Natural killer cell treated with Interleukin-12 subunit alpha and Interleukin-12 subunit beta and Interleukin-15 and Interleukin-18, amount 100 ng/mL, for 72 hours (primary cell): ENCODE results near the gene MPP2. TPM values are rescaled to one million over a fixed set of nuclear protein-coding genes. Genes with fewer than 3 reads are reported as not detected.
"Not testable (repeated sequence)": the region's sequence is repeated elsewhere in the genome, so short reads cannot be mapped to it uniquely, and the experiment has no call there.

Experiments used
- ATAC-seq, 2 donors: fragments of 150-1000 bp; cut with Tn5 transposase in 1 of 2; sonication (Bioruptor Pico), chemical (Tn5 transposase) in 1 of 2; 2 replicates each; pipeline ENCODE4 v1.10.0; 2021
- DNase-seq: peaks from one replicate; pipeline ENCODE4 v3.0.0; 2022; ENCODE audit warnings: low spot score
- H3K27ac Mint-ChIP-seq, 2 donors: 1 replicate in 1 of 2; 2 replicates in 1 of 2; pipeline ENCODE4 v1.8.0; 2022; ENCODE audit warnings: mixed read lengths in 2 of 2, mild to moderate bottlenecking in 1 of 2, moderate library complexity in 1 of 2
- H3K27me3 Mint-ChIP-seq, 2 donors: 1 replicate in 1 of 2; 2 replicates in 1 of 2; pipeline ENCODE4 v1.8.0; 2022; ENCODE audit warnings: mixed read lengths in 2 of 2
- H3K36me3 Mint-ChIP-seq: one replicate; pipeline ENCODE4 v1.8.0; 2022; ENCODE audit warnings: mixed read lengths
- H3K4me1 Mint-ChIP-seq, 2 donors: 1 replicate in 1 of 2; 2 replicates in 1 of 2; pipeline ENCODE4 v1.8.0; 2022; ENCODE audit warnings: low read depth in 2 of 2, mixed read lengths in 2 of 2, mild to moderate bottlenecking in 1 of 2
- H3K4me3 Mint-ChIP-seq: one replicate; pipeline ENCODE4 v1.8.0; 2022; ENCODE audit warnings: mixed read lengths
- H3K9me3 Mint-ChIP-seq: 2 replicates; pipeline ENCODE4 v1.8.0; 2022; ENCODE audit warnings: mixed read lengths
- total RNA-seq, 2 donors: library from RNA; stranded (reverse); gene quantifications; one replicate each; pipeline ENCODE4 v1.2.3, GENCODE V29; 2022

MPP2 gene
- total RNA-seq, 2 donors from 2014 or later: 0.47 to 0.64 TPM

DNA sequence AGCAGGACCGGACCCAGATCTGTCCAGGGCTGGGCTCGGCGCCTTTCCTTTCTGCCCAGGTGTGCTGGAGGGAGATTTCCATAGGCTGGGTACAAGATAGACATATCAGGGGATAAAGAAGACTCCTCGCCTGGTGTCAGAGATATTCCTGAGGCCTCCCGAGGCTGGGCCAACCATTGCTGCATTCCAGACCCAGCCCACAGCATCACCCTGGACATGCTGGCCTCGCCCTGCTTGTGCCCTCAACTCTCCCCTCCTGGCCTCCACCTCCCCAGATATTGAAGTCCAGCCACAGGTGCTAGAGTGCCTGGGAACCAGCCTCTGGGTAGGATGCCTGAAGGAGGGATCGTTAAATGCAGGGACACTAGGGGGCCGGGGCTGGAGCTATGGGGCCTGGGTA lies 58.2 kb downstream of the MPP2 start:
- H3K36me3 Mint-ChIP-seq: no peaks in the 10 kb centered on the region
- no peak overlapping the region for H3K4me3 Mint-ChIP-seq
- ATAC-seq (no peak), DNase-seq (no peak)
- no peak overlapping the region for H3K27ac Mint-ChIP-seq
- no peaks in the 10 kb centered on the region for H3K4me1 Mint-ChIP-seq
- H3K9me3 Mint-ChIP-seq: no peaks in the 10 kb centered on the region
- peaks cover 8 to 25% of the 10 kb centered on the region in 2 donors for H3K27me3 Mint-ChIP-seq

DNA sequence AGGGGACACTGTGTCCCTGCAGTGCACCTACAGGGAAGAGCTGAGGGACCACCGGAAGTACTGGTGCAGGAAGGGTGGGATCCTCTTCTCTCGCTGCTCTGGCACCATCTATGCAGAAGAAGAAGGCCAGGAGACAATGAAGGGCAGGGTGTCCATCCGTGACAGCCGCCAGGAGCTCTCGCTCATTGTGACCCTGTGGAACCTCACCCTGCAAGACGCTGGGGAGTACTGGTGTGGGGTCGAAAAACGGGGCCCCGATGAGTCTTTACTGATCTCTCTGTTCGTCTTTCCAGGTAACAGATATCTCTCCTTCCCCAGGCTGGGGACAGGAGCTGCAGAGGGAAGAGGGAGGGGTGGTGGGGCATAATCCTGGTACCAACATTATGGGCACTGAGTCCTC lies 58.7 kb downstream of the MPP2 start:
- H3K4me1 Mint-ChIP-seq: no peaks in the 10 kb centered on the region
- no peak overlapping the region for H3K27ac Mint-ChIP-seq
- no peaks in the 10 kb centered on the region for H3K36me3 Mint-ChIP-seq
- peaks cover 8 to 25% of the 10 kb centered on the region in 2 donors for H3K27me3 Mint-ChIP-seq
- H3K9me3 Mint-ChIP-seq: no peaks in the 10 kb centered on the region
- DNase-seq (no peak), ATAC-seq (no peak)
- H3K4me3 Mint-ChIP-seq: no peak overlapping the region

DNA sequence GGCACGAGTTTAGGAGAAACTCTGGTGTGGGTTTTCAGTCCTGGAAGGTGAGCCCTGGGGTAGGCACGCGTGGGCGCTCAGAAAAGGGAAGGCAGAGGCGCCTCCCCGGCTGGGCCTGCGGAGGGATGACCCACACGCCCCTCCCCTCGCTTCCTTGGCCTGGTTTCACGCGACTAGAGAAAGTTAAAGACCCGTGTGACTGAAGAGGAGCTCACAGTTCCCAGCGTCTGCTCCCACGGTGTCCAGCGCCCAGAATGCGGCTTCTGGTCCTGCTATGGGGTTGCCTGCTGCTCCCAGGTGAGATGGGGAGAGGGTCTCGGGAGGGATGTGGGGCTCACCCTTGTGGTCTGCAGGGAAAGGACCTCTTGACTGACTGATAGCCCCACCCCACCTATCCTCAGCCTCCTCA lies 60.4 kb downstream of the MPP2 start, which contains the start of gene CD300LG:
Gene CD300LG, plus strand, starts transcription at position 214 of the 409 bp plus-strand sequence. Its CDS starts 41 bp downstream, at position 255.
- H3K36me3 Mint-ChIP-seq: no peaks in the 10 kb centered on the region
- ATAC-seq (no peak), DNase-seq (no peak)
- no peak within 1 kb of the TSS for H3K4me3 Mint-ChIP-seq
- peaks cover 8 to 29% of the 10 kb centered on the region in 2 donors for H3K27me3 Mint-ChIP-seq
- H3K27ac Mint-ChIP-seq: no peak within 1 kb of the TSS
- no peaks in the 10 kb centered on the region for H3K4me1 Mint-ChIP-seq
- H3K9me3 Mint-ChIP-seq: no peaks in the 10 kb centered on the region

GRCh38 chr17:43846221-43846712 lies 61.1 kb downstream of the MPP2 start:
- H3K4me1 Mint-ChIP-seq: no peaks in the 10 kb centered on the region
- peaks cover 5 to 22% of the 10 kb centered on the region in 2 donors for H3K27me3 Mint-ChIP-seq
- H3K4me3 Mint-ChIP-seq: no peak overlapping the region
- H3K27ac Mint-ChIP-seq: no peak overlapping the region
- H3K9me3 Mint-ChIP-seq: no peaks in the 10 kb centered on the region
- DNase-seq (peak; percentile 79), ATAC-seq (peak; percentile 88)
- no peaks in the 10 kb centered on the region for H3K36me3 Mint-ChIP-seq

DNA sequence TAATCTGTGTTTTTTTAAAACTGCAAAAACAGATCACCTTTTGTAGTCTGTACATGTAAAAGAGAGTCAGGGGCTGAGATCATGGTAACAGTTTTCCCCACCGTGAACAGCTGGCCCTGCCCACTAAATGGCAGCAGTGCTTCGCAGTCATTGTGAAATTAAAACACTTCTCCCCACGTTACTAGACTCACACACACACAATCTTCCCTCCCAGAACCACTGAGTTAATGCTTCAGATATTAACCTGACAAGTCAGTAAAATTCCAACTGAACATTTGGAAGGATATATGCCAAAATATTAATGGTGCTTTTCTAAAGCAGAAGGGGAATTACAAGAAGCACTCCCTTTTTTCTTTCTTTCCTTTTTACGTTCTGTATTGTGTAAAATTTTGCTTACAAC lies 61.6 kb downstream of the MPP2 start:
- no peaks in the 10 kb centered on the region for H3K9me3 Mint-ChIP-seq
- H3K27ac Mint-ChIP-seq: no peak overlapping the region
- H3K4me1 Mint-ChIP-seq: no peaks in the 10 kb centered on the region
- peaks cover 5 to 21% of the 10 kb centered on the region in 2 donors for H3K27me3 Mint-ChIP-seq
- ATAC-seq: no peak
- H3K4me3 Mint-ChIP-seq: no peak overlapping the region
- DNase-seq: no peak
- no peaks in the 10 kb centered on the region for H3K36me3 Mint-ChIP-seq

DNA sequence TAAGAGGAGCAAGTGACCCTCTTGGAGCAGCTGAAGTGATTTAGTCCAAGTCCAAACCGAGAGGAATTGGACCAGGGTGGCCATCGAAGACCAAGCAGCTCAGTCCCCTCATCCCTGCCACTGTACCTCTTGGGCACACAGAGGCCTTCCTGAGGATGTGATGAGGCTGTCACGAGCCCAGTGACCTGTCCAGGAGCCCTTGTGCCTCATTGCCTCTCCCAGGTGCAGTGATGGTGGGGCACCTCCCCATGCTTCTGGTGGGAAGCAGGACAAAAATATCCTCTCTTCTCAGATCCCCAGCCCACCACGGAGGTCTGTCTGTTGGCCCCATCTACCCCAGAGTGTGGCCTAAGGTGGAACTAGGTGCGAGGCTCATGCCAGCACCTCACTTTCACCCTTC lies 63.1 kb downstream of the MPP2 start:
- Mint-ChIP-seq H3K36me3 (no peaks in the 10 kb centered on the region), H3K4me1 (no peaks in the 10 kb centered on the region), H3K27me3 (peaks cover 12 to 28% of the 10 kb centered on the region in 2 donors), H3K4me3 (no peak overlapping the region), H3K27ac (no peak overlapping the region), H3K9me3 (no peaks in the 10 kb centered on the region)
- no peak for DNase-seq
- no peak for ATAC-seq

DNA sequence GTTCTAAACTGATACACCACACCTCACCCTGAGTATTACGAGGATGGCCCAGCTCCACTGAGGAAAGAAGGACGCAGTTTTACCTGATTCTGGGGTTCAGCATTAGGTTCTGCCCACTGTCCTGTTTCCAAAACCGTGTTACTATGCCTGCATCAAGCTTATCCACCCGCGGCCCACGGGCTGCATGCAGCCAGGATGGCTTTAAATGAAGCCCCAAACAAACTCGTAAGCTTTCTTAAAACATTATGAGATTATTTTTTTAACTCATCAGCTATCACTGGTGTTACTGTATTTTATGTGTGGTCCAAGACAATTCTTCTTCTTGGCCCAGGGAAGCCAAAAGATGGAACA lies 64.4 kb downstream of the MPP2 start:
- Mint-ChIP-seq H3K27ac (no peak overlapping the region), H3K36me3 (no peaks in the 10 kb centered on the region), H3K4me3 (no peak overlapping the region), H3K9me3 (no peaks in the 10 kb centered on the region), H3K27me3 (peaks cover 8 to 30% of the 10 kb centered on the region in 2 donors), H3K4me1 (no peaks in the 10 kb centered on the region)
- ATAC-seq (no peak), DNase-seq (no peak)

DNA sequence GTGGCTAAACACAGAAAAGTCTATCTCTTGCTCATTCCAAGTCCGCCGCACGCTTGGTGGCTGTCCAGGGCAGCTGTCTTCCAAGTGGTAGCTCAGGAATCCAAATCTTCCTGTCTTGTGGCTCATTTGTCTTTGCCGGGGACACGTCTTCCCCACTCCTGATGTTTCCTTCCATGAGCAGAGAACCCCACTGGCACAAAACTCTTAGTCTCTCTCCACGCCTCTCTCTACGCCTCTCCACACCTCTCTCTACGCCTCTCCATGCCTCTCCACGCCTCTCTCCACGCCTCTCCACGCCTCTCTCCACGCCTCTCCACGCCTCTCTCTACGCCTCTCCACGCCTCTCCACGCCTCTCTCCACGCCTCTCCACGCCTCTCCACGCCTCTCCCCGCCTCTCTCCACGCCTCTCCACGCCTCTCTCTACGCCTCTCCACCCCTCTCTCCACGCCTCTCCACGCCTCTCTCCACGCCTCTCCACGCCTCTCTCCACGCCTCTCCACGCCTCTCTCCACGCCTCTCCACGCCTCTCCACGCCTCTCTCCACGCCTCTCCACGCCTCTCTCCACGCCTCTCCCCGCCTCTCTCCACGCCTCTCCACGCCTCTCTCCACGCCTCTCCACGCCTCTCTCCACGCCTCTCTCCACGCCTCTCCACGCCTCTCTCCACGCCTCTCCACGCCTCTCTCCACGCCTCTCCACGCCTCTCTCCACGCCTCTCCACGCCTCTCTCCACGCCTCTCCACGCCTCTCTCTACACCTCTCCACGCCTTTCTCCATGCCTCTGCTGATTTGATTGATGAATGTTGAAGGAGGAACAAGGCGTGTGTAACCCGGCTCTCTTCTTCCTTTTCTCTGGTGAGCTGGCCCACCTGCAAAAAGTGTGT lies 65.0 kb downstream of the MPP2 start:
- ATAC-seq, H3K27ac Mint-ChIP-seq, H3K4me3 Mint-ChIP-seq, H3K4me1 Mint-ChIP-seq, DNase-seq, H3K36me3 Mint-ChIP-seq, H3K9me3 Mint-ChIP-seq: not testable (repeated sequence)
- H3K27me3 Mint-ChIP-seq: peaks cover 8 to 24% of the 10 kb centered on the region in 2 donors

GRCh38 chr17:43841282-43841681 lies 66.1 kb downstream of the MPP2 start:
- Mint-ChIP-seq H3K9me3 (no peaks in the 10 kb centered on the region), H3K4me1 (no peaks in the 10 kb centered on the region), H3K4me3 (no peak overlapping the region), H3K27ac (no peak overlapping the region), H3K27me3 (peaks cover 8 to 24% of the 10 kb centered on the region in 2 donors), H3K36me3 (no peaks in the 10 kb centered on the region)
- ATAC-seq (no peak), DNase-seq (no peak)

DNA sequence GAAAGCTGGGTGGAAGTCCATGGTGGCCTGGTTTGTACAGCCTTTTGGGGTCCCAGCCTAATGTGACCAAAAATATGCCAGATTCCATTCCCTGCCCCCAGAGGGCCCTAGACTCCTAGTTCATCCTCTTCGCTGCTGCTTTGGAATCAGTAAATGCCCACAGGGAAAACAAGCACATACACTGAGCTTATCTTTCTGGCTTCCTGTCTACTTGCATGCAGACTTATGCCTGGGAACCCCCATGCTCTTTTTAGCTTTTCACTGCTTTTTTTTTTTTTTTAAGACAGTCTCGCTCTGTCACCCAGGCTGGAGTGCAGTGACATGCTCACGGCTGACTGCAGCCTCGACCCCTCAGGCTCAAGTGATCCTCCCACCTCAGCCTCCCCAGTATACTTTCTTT lies 66.5 kb downstream of the MPP2 start:
- H3K4me1 Mint-ChIP-seq: no peaks in the 10 kb centered on the region
- H3K9me3 Mint-ChIP-seq: no peaks in the 10 kb centered on the region
- H3K4me3 Mint-ChIP-seq: no peak overlapping the region
- H3K36me3 Mint-ChIP-seq: no peaks in the 10 kb centered on the region
- peaks cover 8 to 24% of the 10 kb centered on the region in 2 donors for H3K27me3 Mint-ChIP-seq
- H3K27ac Mint-ChIP-seq: no peak overlapping the region
- DNase-seq: no peak
- ATAC-seq: no peak

GRCh38 chr17:43839670-43840108 lies 67.6 kb downstream of the MPP2 start:
- Mint-ChIP-seq H3K36me3 (no peaks in the 10 kb centered on the region), H3K27ac (no peak overlapping the region), H3K27me3 (peaks cover 8 to 24% of the 10 kb centered on the region in 2 donors), H3K4me1 (no peaks in the 10 kb centered on the region), H3K4me3 (no peak overlapping the region), H3K9me3 (no peaks in the 10 kb centered on the region)
- ATAC-seq: no peak
- DNase-seq: no peak

- no peaks in the 10 kb centered on the region for H3K36me3 Mint-ChIP-seq
- H3K4me3 Mint-ChIP-seq: peak overlapping the region; percentile 75
- ATAC-seq: no peak
- DNase-seq: no peak
- H3K27ac Mint-ChIP-seq: no peak overlapping the region
- H3K27me3 Mint-ChIP-seq: peaks cover 23 to 33% of the 10 kb centered on the region in 2 donors
- no peaks in the 10 kb centered on the region for H3K9me3 Mint-ChIP-seq
- peaks cover 12 to 14% of the 10 kb centered on the region in 2 donors for H3K4me1 Mint-ChIP-seq
Observed at GRCh38 chr17:43834106-43834505, 73.2 kb downstream of the MPP2 start.

DNA sequence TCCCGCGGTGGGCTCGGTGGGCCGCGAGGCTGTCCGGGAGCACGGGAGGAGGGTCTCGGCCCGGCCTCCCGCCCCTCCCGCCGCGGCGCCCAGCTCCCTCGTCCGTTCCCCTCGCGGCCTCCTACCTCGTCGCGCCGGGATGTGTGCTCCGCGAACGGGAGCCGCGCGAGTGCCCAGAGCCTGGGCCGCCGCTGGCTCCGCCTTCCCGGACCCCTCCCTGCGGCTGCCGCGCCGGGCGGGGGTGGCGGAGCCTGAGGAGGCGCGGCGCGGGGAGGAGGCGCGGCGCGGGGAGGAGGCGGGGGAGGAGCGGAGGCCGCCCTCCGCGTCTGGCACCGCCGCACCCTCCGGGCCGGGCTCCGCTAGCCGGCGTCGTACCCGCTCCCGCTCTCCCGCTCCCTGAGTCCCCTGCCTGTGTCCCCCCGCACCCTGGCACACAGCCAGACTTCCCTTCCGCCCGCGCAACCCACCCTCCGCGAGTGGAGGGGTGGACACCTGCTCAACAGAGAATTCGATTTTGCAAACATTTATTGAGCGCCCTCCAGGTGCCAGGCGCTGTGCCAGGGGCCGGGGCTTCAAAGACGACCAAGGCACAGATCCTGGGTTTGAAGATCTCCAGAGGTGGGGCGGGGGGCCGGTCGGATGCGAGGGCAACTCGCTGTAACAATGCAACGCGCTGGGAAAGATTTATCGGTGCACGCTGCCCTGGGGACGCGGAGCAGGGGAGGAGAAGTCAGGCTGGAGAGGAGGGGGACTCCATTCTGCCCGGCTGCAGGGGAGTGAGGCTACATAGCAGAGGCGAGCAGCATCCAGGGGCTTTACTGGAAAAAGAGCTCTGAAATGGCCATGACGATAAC lies 74.1 kb downstream of the MPP2 start, which contains the start of gene MPP3:
Gene MPP3, minus strand, starts transcription at position 171 of the 854 bp plus-strand sequence. CDS start 1,240 bp downstream, outside the sequence.
- Mint-ChIP-seq H3K27ac (no peak within 1 kb of the TSS), H3K4me1 (peaks cover 12 to 14% of the 10 kb centered on the region in 2 donors), H3K4me3 (peak within 1 kb of the TSS; percentile 75), H3K36me3 (no peaks in the 10 kb centered on the region), H3K27me3 (peaks cover 23 to 32% of the 10 kb centered on the region in 2 donors), H3K9me3 (no peaks in the 10 kb centered on the region)
- ATAC-seq (peak; percentile 81 to 87), DNase-seq (no peak)
